HG03469 (cell line): Measurements from ENCODE around the gene MYOCD.
A peak's percentile ranks its signal among the peaks of the same experiment; 100 is the strongest.

Experiments
- ATAC-seq: cut with Tn5 transposase; IDR thresholded peaks from one replicate; pipeline ENCODE4 v1.9.1; 2021; ENCODE audit warnings: mild to moderate bottlenecking, moderate library complexity, moderate number of reproducible peaks; ENCODE audit not compliant: unreplicated experiment

MYOCD gene

GRCh38 chr17:12743046-12743445 lies 77.4 kb downstream of the MYOCD start:
- no peak for ATAC-seq

- ATAC-seq, result no peak
Observed at GRCh38 chr17:12744298-12744697, 78.6 kb downstream of the MYOCD start.

DNA sequence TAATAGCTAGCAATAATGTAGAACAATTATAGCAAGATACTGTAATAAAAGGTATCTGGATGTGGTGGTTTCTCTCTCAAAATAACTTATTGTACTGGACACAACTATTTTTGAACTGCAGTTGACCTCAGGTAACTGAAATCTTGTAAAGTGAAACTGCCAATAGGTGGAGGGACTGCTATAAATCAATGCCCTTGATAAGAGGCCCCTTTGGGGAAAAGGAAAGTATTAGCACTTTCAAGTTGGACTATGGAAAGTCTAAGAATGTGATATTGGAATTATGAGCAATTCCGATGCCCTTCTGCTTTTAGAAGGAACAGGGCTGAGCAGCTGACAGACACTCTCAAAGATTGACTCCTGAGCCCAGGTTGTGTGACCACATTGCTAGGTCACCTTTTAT lies 79.1 kb downstream of the MYOCD start:
- no peak for ATAC-seq

DNA sequence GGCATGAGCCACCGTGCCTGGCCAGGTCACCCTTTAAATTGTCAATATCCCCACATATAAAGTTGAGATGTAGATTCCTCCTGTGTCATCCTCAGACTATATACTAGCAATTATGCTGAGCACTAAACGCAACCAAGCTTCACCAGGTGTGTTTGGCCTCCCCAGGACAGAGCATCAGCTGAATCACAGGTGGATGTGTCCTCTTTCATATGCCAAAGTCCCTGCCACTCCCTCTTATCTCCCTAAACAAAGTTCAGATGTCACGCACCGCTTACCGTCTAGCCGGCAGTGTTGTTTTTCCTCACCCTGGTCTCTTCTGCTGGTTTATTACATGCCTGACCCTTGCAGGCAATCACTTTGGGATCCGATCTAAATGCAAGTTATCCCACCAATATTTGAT lies 79.8 kb downstream of the MYOCD start:
- no peak for ATAC-seq

- no peak for ATAC-seq
Observed at GRCh38 chr17:12756786-12757185, 91.1 kb downstream of the MYOCD start.

DNA sequence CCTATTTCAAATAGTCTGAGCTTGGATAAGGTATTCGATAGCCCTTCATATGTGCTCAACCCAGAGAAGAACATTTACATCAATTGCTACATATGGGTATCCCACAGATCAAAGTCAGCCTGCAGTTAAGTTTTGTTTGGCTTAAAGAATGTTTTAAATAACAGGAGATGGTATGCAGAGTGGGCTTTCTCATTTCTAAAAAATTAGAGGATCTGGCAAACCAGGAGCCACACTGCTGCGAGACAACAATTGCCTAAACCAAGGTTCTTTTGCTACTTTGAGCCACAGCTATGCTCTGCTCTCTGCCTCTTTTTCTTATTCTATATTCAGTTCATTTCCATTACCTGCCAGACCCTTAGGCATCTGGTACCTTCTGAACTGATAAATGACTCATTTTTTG lies 93.4 kb downstream of the MYOCD start:
- ATAC-seq, result no peak

DNA sequence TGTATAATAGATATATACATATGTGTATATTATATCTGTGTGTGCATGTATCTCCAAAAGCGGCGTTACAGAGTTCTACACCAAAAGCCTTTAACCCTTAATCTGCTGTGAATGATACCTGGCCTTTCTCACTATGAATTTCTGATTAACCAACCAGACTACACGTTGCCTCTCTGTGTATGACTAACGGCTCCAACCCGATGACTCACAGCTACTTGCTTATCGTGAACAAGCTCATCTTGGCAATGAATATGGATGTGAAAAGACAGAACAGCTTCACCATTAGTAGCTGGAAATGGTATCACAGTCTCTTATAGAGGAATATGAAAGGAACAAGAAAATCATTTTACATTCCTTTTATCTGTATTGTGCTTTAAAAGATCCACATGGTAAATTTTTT lies 99.9 kb downstream of the MYOCD start:
- no peak for ATAC-seq

- ATAC-seq, result no peak
Observed at GRCh38 chr17:12768255-12768654, 102.6 kb downstream of the MYOCD start.

DNA sequence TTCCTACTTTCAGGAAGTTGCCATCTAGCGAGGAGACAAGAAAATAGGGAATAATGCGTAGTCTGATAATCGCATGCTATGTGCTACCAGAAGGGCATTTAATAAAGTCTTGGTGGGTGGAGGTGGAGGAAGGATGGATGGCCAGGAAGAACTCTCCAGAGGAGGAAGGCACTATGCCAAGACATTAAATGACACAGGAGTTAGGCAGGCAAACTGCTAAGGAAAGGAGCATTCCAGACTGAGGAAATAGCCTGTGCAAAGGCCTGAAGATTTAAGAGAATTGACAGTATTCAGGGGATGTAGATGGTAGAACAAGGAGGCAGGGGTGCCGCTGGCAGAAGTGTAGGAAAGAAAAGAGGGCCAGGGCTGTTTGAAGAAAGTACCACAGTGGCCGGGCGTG lies 104.3 kb downstream of the MYOCD start:
- no peak for ATAC-seq

GRCh38 chr17:12773153-12773552 lies 107.5 kb downstream of the MYOCD start:
- ATAC-seq, result peak; percentile 62

GRCh38 chr17:12789075-12789480 lies 123.4 kb downstream of the MYOCD start:
- ATAC-seq, result peak; percentile 79

DNA sequence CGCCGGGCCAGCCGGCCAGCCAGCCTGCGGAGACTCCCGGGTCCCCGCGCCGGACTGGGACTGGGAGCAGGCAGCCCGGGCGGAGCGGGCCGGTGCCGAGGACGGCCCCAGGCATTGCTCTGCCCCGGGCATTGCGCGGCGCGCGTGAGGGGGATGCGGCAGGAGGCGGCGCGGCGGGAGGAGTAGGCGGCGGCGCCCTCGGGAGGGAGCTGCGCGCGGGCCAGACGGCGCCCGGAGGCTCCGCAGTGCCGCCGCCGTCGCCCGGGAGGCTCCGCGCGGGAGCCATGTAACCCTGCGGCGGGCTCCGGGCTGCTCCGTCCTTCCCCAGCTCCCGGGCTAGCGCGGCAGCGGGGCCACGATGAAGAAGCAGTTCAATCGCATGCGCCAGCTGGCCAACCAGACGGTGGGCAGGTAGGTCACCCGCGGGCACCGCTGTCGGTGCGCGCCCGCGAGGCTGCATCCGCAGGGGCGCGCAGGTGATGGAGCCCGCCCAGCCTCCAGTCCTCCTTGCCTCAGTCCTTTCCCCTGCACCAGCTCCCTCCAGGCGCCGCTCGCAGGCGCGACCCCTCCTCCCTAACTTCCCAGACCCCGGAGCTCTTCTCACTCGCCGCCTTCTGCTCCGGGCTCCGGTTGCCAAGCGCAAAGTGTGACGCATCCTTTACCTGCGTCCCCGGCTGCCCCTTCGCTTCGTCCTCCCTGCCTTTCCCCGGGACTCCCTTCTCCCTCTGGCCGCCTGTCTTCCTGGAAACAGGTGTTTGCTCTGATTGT lies 124.0 kb downstream of the MYOCD start, which contains the start of gene ARHGAP44:
Gene ARHGAP44, plus strand, starts transcription at position 18 of the 768 bp plus-strand sequence. Its CDS starts 341 bp downstream, at position 359.
- ATAC-seq, result peak; percentile 61

- no peak for ATAC-seq
Observed at GRCh38 chr17:12790249-12791106, 124.8 kb downstream of the MYOCD start.

DNA sequence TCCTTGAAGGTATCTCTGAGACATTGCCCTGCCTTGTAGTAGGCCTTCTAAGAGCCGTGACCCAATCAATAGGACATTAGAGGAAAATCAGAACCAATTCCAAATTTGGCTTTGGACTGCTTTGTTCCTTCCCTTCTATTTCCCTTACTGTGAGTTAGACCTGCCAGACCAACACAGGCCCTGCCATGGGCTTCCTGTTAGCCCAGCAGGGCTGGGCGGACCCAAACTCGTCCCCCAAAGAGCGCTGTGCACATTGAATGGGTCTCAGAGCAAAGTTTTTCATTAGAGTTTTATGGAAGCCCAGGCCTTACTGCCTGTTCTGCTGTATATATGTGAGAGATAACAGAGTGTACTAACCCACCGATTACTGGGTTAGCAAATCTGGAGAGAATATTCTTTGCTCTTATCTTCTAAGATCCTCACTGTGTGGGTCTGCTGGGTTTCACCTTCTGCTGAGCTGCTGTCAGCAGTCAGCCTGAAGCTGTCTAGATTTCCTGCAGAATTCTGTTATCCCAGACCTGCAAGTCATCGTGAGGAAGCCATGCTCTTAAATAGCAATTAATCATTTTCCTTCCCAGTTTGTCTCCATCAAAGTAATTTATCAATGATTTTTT lies 129.3 kb downstream of the MYOCD start:
- ATAC-seq, result no peak

- no peak for ATAC-seq
Observed at GRCh38 chr17:12800855-12801365, 135.2 kb downstream of the MYOCD start.

DNA sequence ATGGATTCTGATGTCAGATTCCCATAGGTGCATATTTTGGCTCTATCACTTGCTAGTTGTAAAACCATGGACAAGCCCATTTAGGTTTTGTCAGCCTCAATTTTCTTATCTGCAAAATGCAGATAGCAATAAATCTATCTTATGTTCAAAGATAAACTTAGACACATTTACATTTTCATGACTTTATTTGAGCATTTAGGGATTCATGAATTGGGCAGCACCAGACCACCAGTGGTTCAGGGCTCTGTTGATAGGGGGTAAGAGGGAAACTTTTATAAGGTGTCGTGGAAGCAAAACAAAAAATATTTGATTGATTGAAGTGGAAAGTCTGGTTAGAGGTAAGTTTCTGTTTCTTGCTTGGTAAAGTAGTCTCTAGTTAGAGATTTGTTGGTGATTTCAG lies 140.9 kb downstream of the MYOCD start:
- ATAC-seq, result no peak

- ATAC-seq, result no peak
Observed at GRCh38 chr17:12808723-12809122, 143.0 kb downstream of the MYOCD start.

DNA sequence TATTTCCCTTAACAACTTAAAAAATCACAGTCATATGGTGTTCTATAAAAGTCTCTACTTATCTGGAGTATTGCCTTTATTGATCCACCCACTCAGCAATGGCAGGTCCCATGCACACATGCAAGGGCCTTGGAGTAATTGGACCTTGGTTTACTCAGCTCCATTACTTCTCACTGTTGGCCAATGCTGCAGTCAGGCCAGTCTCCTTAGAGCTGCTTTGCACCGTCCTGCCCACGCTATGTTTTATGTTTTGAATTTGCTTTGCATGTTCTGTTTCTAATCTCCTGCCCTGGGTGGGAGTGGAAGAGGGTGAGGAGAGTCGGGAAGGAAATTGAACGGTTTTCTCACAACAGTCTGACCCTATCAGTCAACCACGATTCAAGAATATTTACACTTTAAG lies 147.2 kb downstream of the MYOCD start:
- ATAC-seq, result no peak

- ATAC-seq, result no peak
Observed at GRCh38 chr17:12813664-12814063, 148.0 kb downstream of the MYOCD start.

GRCh38 chr17:12814718-12815117 lies 149.0 kb downstream of the MYOCD start:
- ATAC-seq, result no peak

GRCh38 chr17:12815642-12816141 lies 150.0 kb downstream of the MYOCD start:
- ATAC-seq, result peak; percentile 99
